Activated T-cell treated with anti-CD3 and anti-CD28 coated beads, Interleukin-2, amount 50 U/mL, for 4 hours (primary cell): ENCODE measurements around the gene MAP2. TPM values are rescaled to one million over a fixed set of nuclear protein-coding genes. Genes with fewer than 3 reads are reported as not detected.

Source experiments
- ATAC-seq, 2 donors: fragments of 200-7000 bp; cut with Tn5 transposase; one replicate each; pipeline ENCODE4 v1.10.0; 2021
- DNase-seq: peaks from one replicate; pipeline ENCODE4 v3.0.0-alpha.2; 2020
- H3K27me3 Mint-ChIP-seq: one replicate; pipeline ENCODE4 v1.8.0; 2021; ENCODE audit warnings: low read depth, mixed read lengths
- H3K36me3 Mint-ChIP-seq: one replicate; pipeline ENCODE4 v1.8.0; 2022; ENCODE audit warnings: mixed read lengths; ENCODE audit not compliant: insufficient read depth
- H3K4me1 Mint-ChIP-seq: one replicate; pipeline ENCODE4 v1.8.0; 2021; ENCODE audit warnings: low read depth, mixed read lengths
- H3K4me3 Mint-ChIP-seq: one replicate; pipeline ENCODE4 v1.8.0; 2021; ENCODE audit warnings: mild to moderate bottlenecking, moderate library complexity, mixed read lengths
- H3K9me3 Mint-ChIP-seq: one replicate; pipeline ENCODE4 v1.8.0; 2021; ENCODE audit warnings: mixed read lengths
- total RNA-seq, 3 donors: library from RNA; stranded (reverse); gene quantifications; one replicate each; pipeline ENCODE4 v1.2.1, GENCODE V29; 2021

MAP2 gene
- total RNA-seq, 3 donors from 2014 or later: 0.24 TPM; not detected in 2

DNA sequence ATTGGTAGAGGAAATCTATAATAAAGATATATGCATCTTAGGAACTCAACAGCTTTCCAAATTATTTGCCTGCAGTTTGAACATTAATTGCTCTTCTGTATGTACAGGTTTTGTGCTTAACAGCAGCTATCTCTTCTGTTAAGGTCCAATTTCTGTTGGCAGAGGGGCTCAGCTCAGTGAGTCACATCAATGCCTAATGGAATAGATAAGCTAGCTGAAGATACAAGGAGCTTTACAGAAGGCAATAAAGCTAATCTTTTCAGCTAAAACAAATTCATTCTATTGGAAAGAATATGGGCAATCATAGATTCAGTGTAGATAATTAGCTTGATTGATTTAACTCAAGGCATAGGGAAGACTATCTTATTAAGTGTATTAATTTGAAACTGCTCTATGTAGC is 289.4 kb downstream of the MAP2 start:
- Mint-ChIP-seq H3K36me3 (no peaks in the 10 kb centered on the region), H3K4me3 (no peak overlapping the region), H3K27me3 (no peaks in the 10 kb centered on the region), H3K9me3 (no peaks in the 10 kb centered on the region), H3K4me1 (no peaks in the 10 kb centered on the region)
- ATAC-seq (no peak), DNase-seq (no peak)

DNA sequence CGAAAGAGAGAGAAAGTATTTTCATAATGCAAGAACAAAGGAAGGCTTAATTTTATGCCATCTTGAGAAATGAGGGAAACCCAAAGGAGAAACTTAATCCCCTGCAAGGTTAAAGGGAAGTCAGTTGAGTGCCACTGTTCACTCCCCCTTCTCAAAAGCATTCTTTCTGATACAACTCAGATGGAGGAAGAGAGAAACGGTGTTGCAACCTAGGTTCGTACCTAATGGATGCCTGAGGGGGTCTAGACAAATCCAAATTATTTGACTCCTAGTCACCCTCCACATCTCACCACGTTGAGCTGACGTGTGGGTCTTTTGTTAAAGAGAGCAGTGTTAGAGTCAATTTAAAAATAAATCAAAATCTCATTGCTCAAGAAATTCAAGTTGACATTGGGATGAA is 295.2 kb downstream of the MAP2 start:
- no peak overlapping the region for H3K4me3 Mint-ChIP-seq
- no peaks in the 10 kb centered on the region for H3K27me3 Mint-ChIP-seq
- no peaks in the 10 kb centered on the region for H3K4me1 Mint-ChIP-seq
- H3K36me3 Mint-ChIP-seq: no peaks in the 10 kb centered on the region
- no peaks in the 10 kb centered on the region for H3K9me3 Mint-ChIP-seq
- DNase-seq (no peak), ATAC-seq (no peak)

DNA sequence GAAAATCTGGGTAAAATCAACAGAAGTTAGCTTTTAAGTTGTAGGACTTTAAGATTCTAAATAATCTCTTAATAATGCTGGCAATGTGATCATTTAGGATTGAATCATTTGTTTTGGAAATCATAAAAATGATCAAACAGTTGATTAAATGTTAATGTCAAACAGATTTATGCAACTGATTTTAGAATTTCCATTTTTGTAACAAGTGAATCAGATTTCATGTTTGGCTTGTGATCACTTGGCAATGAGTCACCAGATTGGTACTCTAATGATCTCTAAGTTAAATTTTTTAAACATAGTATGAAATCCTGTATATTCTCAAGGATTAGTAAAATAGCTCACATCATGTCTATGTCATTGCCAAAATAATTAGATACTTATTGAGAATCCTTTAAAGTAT is 297.6 kb downstream of the MAP2 start:
- Mint-ChIP-seq H3K36me3 (no peaks in the 10 kb centered on the region), H3K9me3 (no peaks in the 10 kb centered on the region), H3K4me3 (no peak overlapping the region), H3K4me1 (no peaks in the 10 kb centered on the region), H3K27me3 (no peaks in the 10 kb centered on the region)
- no peak for ATAC-seq
- DNase-seq: no peak

DNA sequence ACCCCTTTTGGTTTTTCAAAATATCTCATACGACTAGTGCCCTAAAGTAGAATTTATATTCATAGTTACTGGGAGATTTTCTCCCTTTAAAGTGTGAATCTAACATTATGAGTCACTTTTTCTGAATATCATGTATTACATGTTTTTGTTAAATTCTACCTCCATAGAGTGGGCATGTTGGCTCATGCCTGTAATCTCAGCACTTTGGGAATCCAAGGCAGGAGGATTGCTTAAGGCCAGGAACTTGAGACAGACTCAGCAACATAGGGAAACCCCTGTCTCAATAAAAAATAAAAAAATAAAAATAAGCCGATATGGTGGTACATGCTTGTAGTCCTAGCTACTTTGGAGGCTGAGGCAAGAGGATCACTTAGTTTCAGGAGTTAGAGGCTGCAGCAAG is 302.5 kb downstream of the MAP2 start:
- no peaks in the 10 kb centered on the region for H3K36me3 Mint-ChIP-seq
- H3K4me1 Mint-ChIP-seq: no peaks in the 10 kb centered on the region
- H3K4me3 Mint-ChIP-seq: no peak overlapping the region
- ATAC-seq (no peak), DNase-seq (no peak)
- no peaks in the 10 kb centered on the region for H3K27me3 Mint-ChIP-seq
- no peaks in the 10 kb centered on the region for H3K9me3 Mint-ChIP-seq

DNA sequence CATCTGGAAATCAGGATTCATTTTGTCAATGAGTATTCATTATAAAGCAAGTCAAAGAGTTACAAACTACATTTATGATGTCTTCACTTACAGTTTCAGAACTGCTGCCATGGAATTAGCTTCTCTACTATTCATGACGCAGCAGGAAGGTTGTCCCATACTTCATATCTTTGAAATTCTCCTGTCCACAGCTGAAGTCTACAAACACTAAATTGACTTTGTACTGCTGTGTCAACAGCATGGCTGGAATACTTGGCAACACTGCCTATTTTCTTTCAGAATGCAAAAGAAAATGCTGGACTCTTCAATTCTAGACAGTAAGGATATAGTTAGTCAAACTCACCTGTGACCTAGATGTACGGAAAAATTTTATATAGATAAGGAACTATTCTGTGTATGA is 303.2 kb downstream of the MAP2 start:
- no peaks in the 10 kb centered on the region for H3K9me3 Mint-ChIP-seq
- no peaks in the 10 kb centered on the region for H3K36me3 Mint-ChIP-seq
- H3K27me3 Mint-ChIP-seq: no peaks in the 10 kb centered on the region
- H3K4me1 Mint-ChIP-seq: no peaks in the 10 kb centered on the region
- H3K4me3 Mint-ChIP-seq: no peak overlapping the region
- ATAC-seq (no peak), DNase-seq (no peak)

DNA sequence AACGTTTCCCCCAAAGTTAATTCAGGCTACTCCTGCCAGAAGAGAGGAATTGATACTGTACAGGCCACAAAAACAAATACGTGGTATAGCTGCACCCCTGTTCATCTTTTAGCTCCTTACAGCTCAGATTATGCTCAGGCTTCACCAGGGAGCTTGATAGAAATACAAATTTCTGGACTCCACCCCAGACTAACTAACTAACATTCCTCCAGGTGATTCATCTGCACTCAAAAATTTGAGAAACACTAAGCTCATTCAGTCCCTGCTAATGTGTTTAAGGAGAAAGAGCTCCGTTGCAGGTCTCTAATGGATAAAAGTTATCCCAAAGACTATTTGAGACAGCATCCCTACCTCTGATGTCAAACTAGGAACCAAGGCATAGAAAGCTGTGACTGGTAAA is 311.0 kb downstream of the MAP2 start:
- Mint-ChIP-seq H3K27me3 (no peaks in the 10 kb centered on the region), H3K4me3 (no peak overlapping the region), H3K9me3 (no peaks in the 10 kb centered on the region), H3K36me3 (no peaks in the 10 kb centered on the region), H3K4me1 (no peaks in the 10 kb centered on the region)
- DNase-seq: no peak
- no peak for ATAC-seq

DNA sequence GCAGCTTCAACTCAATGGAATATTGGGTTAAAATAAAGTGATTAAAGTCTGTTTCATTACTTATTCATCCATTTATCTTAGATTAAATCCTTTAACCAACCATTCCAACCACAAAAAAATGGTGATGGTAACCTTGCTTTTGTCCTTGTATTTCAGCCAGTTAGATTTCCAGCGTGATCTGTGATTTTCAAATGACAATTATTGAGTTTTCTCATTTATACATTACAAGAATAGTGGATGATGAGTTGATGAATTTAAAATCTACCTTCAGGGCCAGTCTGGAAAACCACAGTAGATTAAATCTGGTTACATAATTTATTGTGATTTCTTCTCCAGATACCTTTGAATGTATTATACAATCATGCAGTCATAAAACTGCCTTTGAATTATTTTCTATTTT is 318.1 kb downstream of the MAP2 start:
- Mint-ChIP-seq H3K4me1 (no peaks in the 10 kb centered on the region), H3K4me3 (no peak overlapping the region), H3K27me3 (no peaks in the 10 kb centered on the region), H3K9me3 (peaks cover 5% of the 10 kb centered on the region), H3K36me3 (no peaks in the 10 kb centered on the region)
- DNase-seq: no peak
- ATAC-seq: no peak

DNA sequence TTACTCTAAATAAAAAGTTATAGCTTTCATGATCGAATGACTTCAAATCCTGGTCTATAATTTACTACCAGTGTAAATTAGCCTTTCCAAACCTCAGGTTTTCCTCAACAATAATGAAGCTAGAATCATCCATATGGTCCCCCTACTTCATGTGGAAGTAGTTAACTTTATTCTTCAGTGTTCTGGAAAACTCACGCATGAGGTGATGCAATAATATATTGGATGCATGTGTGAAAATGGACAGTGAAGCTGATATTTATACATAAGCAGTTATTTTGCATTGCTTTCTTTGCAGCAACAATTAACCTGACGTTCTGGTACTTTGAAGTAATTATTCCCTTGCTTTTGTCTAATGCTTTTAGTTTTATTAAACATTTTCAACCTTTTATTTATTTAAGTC is 329.2 kb downstream of the MAP2 start:
- H3K9me3 Mint-ChIP-seq: no peaks in the 10 kb centered on the region
- DNase-seq (no peak), ATAC-seq (no peak)
- no peaks in the 10 kb centered on the region for H3K4me1 Mint-ChIP-seq
- no peak overlapping the region for H3K4me3 Mint-ChIP-seq
- H3K27me3 Mint-ChIP-seq: peaks cover 2% of the 10 kb centered on the region
- H3K36me3 Mint-ChIP-seq: no peaks in the 10 kb centered on the region

DNA sequence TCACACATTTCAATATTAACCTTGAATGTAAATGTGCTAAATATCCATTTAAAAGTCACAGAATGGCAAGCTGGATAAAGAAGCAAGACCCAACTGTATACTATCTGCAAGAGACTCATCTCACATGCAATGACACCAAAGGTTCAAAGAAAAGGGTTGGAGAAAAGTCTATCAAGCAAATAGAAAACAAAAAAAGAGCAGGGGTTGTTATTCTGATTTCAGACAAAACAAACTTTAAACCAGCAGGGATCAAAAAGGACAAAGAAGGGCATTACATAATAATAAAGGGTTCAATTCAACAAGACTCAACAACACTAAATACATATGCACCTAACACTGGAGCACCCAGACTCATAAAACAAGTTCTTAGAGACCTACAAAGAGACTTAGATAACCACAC is 333.3 kb downstream of the MAP2 start:
- Mint-ChIP-seq H3K4me1 (no peaks in the 10 kb centered on the region), H3K27me3 (peaks cover 2% of the 10 kb centered on the region), H3K36me3 (no peaks in the 10 kb centered on the region), H3K9me3 (no peaks in the 10 kb centered on the region), H3K4me3 (no peak overlapping the region)
- ATAC-seq: no peak
- no peak for DNase-seq

DNA sequence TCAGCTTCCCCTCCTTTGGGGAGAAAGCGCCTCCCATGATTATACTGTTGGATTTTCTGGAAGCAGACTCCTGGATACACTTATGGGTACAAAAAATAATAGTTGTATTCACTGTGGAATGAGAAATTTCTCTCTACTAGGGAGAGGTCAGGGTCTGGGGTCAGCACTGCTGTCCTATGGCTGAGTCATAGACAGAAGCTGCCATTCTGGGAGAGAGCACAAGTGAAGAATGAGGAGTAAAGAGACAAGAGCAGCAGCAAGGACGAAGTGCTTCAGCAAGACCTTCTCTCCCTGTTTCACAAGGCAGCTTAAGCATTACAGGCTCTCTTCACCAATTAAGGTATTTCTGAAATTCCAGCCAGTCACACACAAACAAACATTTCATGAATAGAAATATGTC is 337.7 kb downstream of the MAP2 start:
- no peak for ATAC-seq
- H3K4me3 Mint-ChIP-seq: no peak overlapping the region
- no peaks in the 10 kb centered on the region for H3K9me3 Mint-ChIP-seq

DNA sequence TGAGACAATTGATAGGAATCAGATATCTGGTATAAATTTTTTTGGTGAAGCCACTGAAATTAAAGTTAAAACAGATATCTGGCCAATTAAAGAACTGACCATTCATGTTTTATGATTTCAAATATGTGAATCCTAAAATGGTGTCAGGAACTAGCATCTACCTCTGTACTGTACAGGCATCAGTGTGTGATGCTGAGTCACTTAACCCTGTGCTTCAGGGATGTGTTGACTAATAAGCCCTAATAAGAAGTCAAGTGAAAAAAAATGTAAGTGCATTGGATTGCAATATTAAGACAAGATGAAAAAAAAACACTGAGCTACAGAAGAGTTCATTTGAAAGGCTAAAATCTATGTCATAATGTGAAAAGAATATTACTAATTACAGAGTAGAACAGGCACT is 338.7 kb downstream of the MAP2 start:
- Mint-ChIP-seq H3K4me3 (no peak overlapping the region), H3K9me3 (no peaks in the 10 kb centered on the region), H3K4me1 (no peaks in the 10 kb centered on the region), H3K36me3 (no peaks in the 10 kb centered on the region), H3K27me3 (no peaks in the 10 kb centered on the region)
- ATAC-seq (no peak), DNase-seq (no peak)

More for the DNA sequence above, 337.7 kb downstream of the MAP2 start:
- DNase-seq: no peak
- Mint-ChIP-seq H3K36me3 (no peaks in the 10 kb centered on the region), H3K27me3 (peaks cover under 1% of the 10 kb centered on the region), H3K4me1 (no peaks in the 10 kb centered on the region)

DNA sequence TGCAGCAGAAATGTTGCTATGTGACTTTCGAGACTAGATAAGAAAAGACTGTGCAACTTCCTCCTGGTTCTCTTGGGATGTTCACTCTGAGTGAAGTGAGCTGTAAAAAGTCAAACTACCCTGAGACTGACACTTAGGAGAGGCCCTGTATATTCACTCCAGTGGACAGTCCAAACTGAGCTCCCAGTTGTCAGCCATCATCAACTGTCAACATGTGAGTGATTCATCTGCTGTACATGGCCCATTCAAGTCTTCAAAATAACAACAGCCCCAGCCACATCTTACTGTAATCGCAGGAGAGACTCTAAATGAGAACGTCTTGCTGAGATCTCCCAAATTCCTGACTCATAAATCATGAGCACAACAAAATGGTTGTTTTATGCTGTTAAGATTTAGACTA is 339.3 kb downstream of the MAP2 start:
- Mint-ChIP-seq H3K9me3 (no peaks in the 10 kb centered on the region), H3K4me3 (no peak overlapping the region), H3K27me3 (no peaks in the 10 kb centered on the region), H3K4me1 (no peaks in the 10 kb centered on the region), H3K36me3 (no peaks in the 10 kb centered on the region)
- ATAC-seq: no peak
- no peak for DNase-seq

DNA sequence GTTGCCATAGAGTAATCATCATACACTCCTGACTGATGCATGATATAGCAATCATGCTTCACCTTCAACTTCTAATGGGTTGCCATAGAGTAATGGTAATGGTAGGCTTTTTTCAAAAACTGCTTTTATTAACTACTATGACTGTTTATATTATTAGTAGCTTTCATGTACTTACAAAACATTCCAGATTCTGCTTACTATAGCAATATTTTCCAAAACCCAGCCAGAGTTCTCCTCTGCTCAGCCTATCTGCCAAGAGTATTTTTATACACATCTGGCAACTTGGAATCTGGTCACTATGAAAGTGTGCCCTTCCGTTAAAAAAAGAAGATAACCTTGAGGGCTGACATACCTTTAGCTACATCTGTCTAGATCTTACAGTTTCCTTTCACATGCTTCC is 342.8 kb downstream of the MAP2 start:
- Mint-ChIP-seq H3K36me3 (no peaks in the 10 kb centered on the region), H3K4me1 (peaks cover 4% of the 10 kb centered on the region), H3K9me3 (no peaks in the 10 kb centered on the region), H3K27me3 (peaks cover 16% of the 10 kb centered on the region), H3K4me3 (no peak overlapping the region)
- ATAC-seq (no peak), DNase-seq (no peak)

DNA sequence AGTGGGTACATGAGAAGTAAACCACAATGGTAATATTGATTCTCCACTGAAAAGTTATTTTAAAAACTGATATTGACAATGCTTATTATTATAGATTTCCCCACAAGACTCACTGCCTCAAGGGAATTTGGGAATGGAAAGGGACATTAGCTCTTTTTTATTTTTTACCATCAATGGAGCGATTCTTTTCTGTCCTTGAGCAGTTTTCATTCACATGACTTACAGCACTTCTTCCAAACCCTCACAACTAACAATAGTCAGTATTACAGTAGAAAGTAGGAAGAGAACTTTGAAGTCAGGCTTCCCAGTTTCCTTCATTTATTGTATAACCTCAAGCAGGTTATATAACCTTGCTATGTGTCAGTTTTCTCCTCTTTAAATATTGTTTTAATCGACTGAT is 343.5 kb downstream of the MAP2 start:
- ATAC-seq (no peak), DNase-seq (no peak)
- H3K4me1 Mint-ChIP-seq: peaks cover 4% of the 10 kb centered on the region
- H3K4me3 Mint-ChIP-seq: no peak overlapping the region
- H3K9me3 Mint-ChIP-seq: no peaks in the 10 kb centered on the region
- H3K27me3 Mint-ChIP-seq: peaks cover 16% of the 10 kb centered on the region
- no peaks in the 10 kb centered on the region for H3K36me3 Mint-ChIP-seq

DNA sequence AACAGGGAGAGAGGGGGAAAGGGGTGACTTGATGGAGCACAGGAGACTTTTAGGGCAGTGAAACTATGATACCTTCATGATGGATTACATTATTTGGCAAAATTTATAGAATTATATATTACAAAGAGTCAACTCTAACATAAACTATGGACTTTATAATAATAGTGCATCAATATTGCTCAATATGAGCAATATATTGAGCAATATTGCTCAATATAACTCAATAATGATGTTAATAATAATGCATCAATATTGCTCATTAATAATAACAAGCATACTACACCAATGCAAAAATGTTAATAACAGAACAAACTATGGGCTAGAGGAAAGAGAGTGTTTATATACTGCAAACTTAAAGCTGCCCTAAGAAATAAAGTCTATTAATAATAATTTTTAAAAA is 344.7 kb downstream of the MAP2 start:
- Mint-ChIP-seq H3K9me3 (no peaks in the 10 kb centered on the region), H3K4me1 (peaks cover 4% of the 10 kb centered on the region), H3K36me3 (no peaks in the 10 kb centered on the region), H3K4me3 (no peak overlapping the region), H3K27me3 (peaks cover 24% of the 10 kb centered on the region)
- ATAC-seq (no peak), DNase-seq (no peak)
